Mesenchymal stem cell (in vitro differentiated cells and primary cell): ENCODE data around the gene FAM118A. TPM values are rescaled to one million over a fixed set of nuclear protein-coding genes. Genes with fewer than 3 reads are reported as not detected.
"Not testable (repeated sequence)": the region's sequence is repeated elsewhere in the genome, so short reads cannot be mapped to it uniquely, and the experiment has no call there.

Source experiments
- DNase-seq: peaks from one replicate; pipeline ENCODE4 v3.0.0-alpha.2; 2013
- H2AFZ ChIP-seq: one replicate; pipeline ENCODE4 v1.6.1; 2013; ENCODE audit warnings: low read depth, mild to moderate bottlenecking, control low read depth, inconsistent platforms, low read length, moderate library complexity
- H2AK5ac ChIP-seq: 2 replicates; pipeline ENCODE4 v1.6.1; 2013; ENCODE audit warnings: low read length, moderate library complexity, mild to moderate bottlenecking, inconsistent platforms; ENCODE audit not compliant: severe bottlenecking
- H2BK120ac ChIP-seq: one replicate; pipeline ENCODE4 v1.6.1; 2013; ENCODE audit warnings: low read depth, mild to moderate bottlenecking, inconsistent platforms, low read length, moderate library complexity
- H2BK12ac ChIP-seq, 2 experiments: one replicate each; pipeline ENCODE4 v1.6.1; 2013; ENCODE audit warnings: inconsistent platforms in 2 of 2, low read length in 2 of 2, mild to moderate bottlenecking in 2 of 2, moderate library complexity in 2 of 2, control low read depth in 1 of 2
- H2BK15ac ChIP-seq: one replicate; pipeline ENCODE4 v1.6.1; 2013; ENCODE audit warnings: mild to moderate bottlenecking, low read depth, inconsistent platforms; ENCODE audit not compliant: poor library complexity, severe bottlenecking
- H2BK5ac ChIP-seq: 2 replicates; pipeline ENCODE4 v1.6.1; 2013; ENCODE audit warnings: low read depth, mild to moderate bottlenecking, low read length, control low read depth, inconsistent platforms; ENCODE audit not compliant: poor library complexity, severe bottlenecking
- H3K14ac ChIP-seq, 2 experiments: one replicate each; pipeline ENCODE4 v1.6.1; 2013; ENCODE audit warnings: inconsistent platforms in 2 of 2, low read length in 2 of 2, control low read depth in 1 of 2, mild to moderate bottlenecking in 1 of 2, moderate library complexity in 1 of 2
- H3K18ac ChIP-seq, 2 experiments: one replicate each; pipeline ENCODE4 v1.6.1; 2013; ENCODE audit warnings: inconsistent platforms in 2 of 2, low read length in 2 of 2, control low read depth in 1 of 2, low read depth in 1 of 2, mild to moderate bottlenecking in 1 of 2
- H3K23ac ChIP-seq, 2 experiments: one replicate each; pipeline ENCODE4 v1.6.1; 2013; ENCODE audit warnings: inconsistent platforms in 2 of 2, low read length in 2 of 2, mild to moderate bottlenecking in 2 of 2, moderate library complexity in 2 of 2, control low read depth in 1 of 2
- H3K27ac ChIP-seq: 2 replicates; pipeline ENCODE4 v1.5.1; 2013; ENCODE audit warnings: mild to moderate bottlenecking, moderate library complexity, low read length, control low read depth, inconsistent platforms; ENCODE audit not compliant: poor library complexity, severe bottlenecking
- H3K27me3 ChIP-seq, 2 experiments: 2 replicates each; pipeline versions ENCODE4 v1.6.1 to v1.7.0; 2013; ENCODE audit warnings: low read length in 2 of 2, mild to moderate bottlenecking in 2 of 2, moderate library complexity in 2 of 2, control low read depth in 1 of 2, inconsistent platforms in 1 of 2; ENCODE audit not compliant: control insufficient read depth in 1 of 2, insufficient read depth in 1 of 2
- H3K36me3 ChIP-seq, 2 experiments: 2 replicates each; pipeline versions ENCODE4 v1.6.1 to v1.7.0; 2013; ENCODE audit warnings: low read length in 2 of 2, control low read depth in 1 of 2, inconsistent platforms in 1 of 2, low read depth in 1 of 2, mild to moderate bottlenecking in 1 of 2; ENCODE audit not compliant: insufficient read depth in 2 of 2, control insufficient read depth in 1 of 2
- H3K4ac ChIP-seq, 2 experiments: one replicate each; pipeline ENCODE4 v1.6.1; 2013; ENCODE audit warnings: inconsistent platforms in 2 of 2, low read length in 2 of 2, mild to moderate bottlenecking in 2 of 2, moderate library complexity in 2 of 2, control low read depth in 1 of 2, low read depth in 1 of 2
- H3K4me1 ChIP-seq: 2 replicates; pipeline ENCODE4 v1.6.1; 2013; ENCODE audit warnings: low read depth, low read length, control low read depth; ENCODE audit not compliant: control insufficient read depth, insufficient read depth
- H3K4me2 ChIP-seq: 2 replicates; pipeline ENCODE4 v1.6.1; 2013; ENCODE audit warnings: low read length, mild to moderate bottlenecking, inconsistent platforms; ENCODE audit not compliant: poor library complexity, severe bottlenecking
- H3K4me3 ChIP-seq, 2 experiments: 2 replicates each; pipeline versions ENCODE4 v1.5.1 to v1.7.0; 2013; ENCODE audit warnings: low read length in 2 of 2, mild to moderate bottlenecking in 2 of 2, control low read depth in 1 of 2, low read depth in 1 of 2; ENCODE audit not compliant: insufficient read depth in 1 of 2
- H3K79me1 ChIP-seq: replicated peaks from 2 replicates; pipeline ENCODE4 v1.6.1; 2013; ENCODE audit warnings: mild to moderate bottlenecking, control low read depth, low read length, inconsistent platforms; ENCODE audit not compliant: poor library complexity, severe bottlenecking
- H3K9ac ChIP-seq: 2 replicates; pipeline ENCODE4 v1.7.0; 2013; ENCODE audit warnings: mild to moderate bottlenecking, low read length, moderate library complexity
- H3K9me3 ChIP-seq: 2 replicates; pipeline ENCODE4 v1.7.0; 2013; ENCODE audit warnings: mild to moderate bottlenecking, low read length; ENCODE audit not compliant: control insufficient read depth
- H4K8ac ChIP-seq: one replicate; pipeline ENCODE4 v1.6.1; 2013; ENCODE audit warnings: inconsistent platforms, mild to moderate bottlenecking, low read length, moderate library complexity
- H4K91ac ChIP-seq: one replicate; pipeline ENCODE4 v1.6.1; 2013; ENCODE audit warnings: mild to moderate bottlenecking, low read length, inconsistent platforms
- WGBS: methylation state at CpG from one replicate; pipeline ENCODE4 v1.1.7; 2013; ENCODE audit warnings: mixed read lengths; 5-methylcytosine and 5-hydroxymethylcytosine counted together
- polyA plus RNA-seq, 2 experiments: library from polyadenylated mRNA; stranded (reverse); fragments of 200-250 nt; gene quantifications; one replicate each; pipeline ENCODE4 v1.2.3, GENCODE V29; 2013

The FAM118A gene
- polyA plus RNA-seq (2013, experiment 1 of 2), result 12.1 TPM
- 10.7 TPM for polyA plus RNA-seq (2013, experiment 2 of 2)

- peak within 1 kb of the TSS; percentile 99 for H4K8ac ChIP-seq
- peak within 1 kb of the TSS; percentile 93 for H3K18ac ChIP-seq
- peaks cover 15% of the 10 kb centered on the region for H3K4me1 ChIP-seq
- peak within 1 kb of the TSS; percentile 54 for H2BK15ac ChIP-seq
- WGBS, result 2% methylated on average over 47 of the region's 95 CpGs
- H3K27me3 ChIP-seq, result no peaks in the 10 kb centered on the region
- H2BK120ac ChIP-seq, result peak within 1 kb of the TSS; percentile 90
- peak within 1 kb of the TSS; percentile 93 for H3K4me2 ChIP-seq
- H3K36me3 ChIP-seq, result peaks cover 0 to 3% of the 10 kb centered on the region in 2 experiments
- H3K79me1 ChIP-seq, result peaks cover 28% of the 10 kb centered on the region
- peak within 1 kb of the TSS; percentile 73 to 88 for H3K4ac ChIP-seq
- H3K9me3 ChIP-seq, result no peaks in the 10 kb centered on the region
- H3K4me3 ChIP-seq, result peak within 1 kb of the TSS; percentile 82 to 90
- H2AFZ ChIP-seq, result peak within 1 kb of the TSS; percentile 75
- H3K23ac ChIP-seq, result peak within 1 kb of the TSS in 1 of 2 experiments; percentile 85
- H2BK5ac ChIP-seq, result no peak within 1 kb of the TSS
- H2AK5ac ChIP-seq, result peak within 1 kb of the TSS; percentile 67
- peak; percentile 87 for DNase-seq
- H2BK12ac ChIP-seq, result peak within 1 kb of the TSS; percentile 18 to 64
- H3K27ac ChIP-seq, result peak within 1 kb of the TSS; percentile 6
- peak within 1 kb of the TSS in 1 of 2 experiments; percentile 94 for H3K14ac ChIP-seq
- H3K9ac ChIP-seq, result peak within 1 kb of the TSS; percentile 91
- H4K91ac ChIP-seq, result peak within 1 kb of the TSS; percentile 87
Observed at GRCh38 chr22:45309422-45310227, at the start of gene FAM118A. TSS of gene FAM118A (plus strand) at chr22:45309934. CDS start at chr22:45322380, 12,446 bp downstream.

- not testable (repeated sequence) for DNase-seq, H3K4ac ChIP-seq, H2BK5ac ChIP-seq, H3K4me3 ChIP-seq, H3K4me2 ChIP-seq, H3K27me3 ChIP-seq, H3K27ac ChIP-seq, H2BK120ac ChIP-seq, H4K91ac ChIP-seq, H3K9ac ChIP-seq, H2AK5ac ChIP-seq, H2AFZ ChIP-seq, H3K79me1 ChIP-seq, H2BK15ac ChIP-seq, H3K18ac ChIP-seq, H3K14ac ChIP-seq, H3K9me3 ChIP-seq, H2BK12ac ChIP-seq, H3K23ac ChIP-seq, H4K8ac ChIP-seq, H3K36me3 ChIP-seq
- H3K4me1 ChIP-seq, result peaks cover 12% of the 10 kb centered on the region
- 91% methylated on average over 9 of the region's 9 CpGs for WGBS
Observed at GRCh38 chr22:45260395-45260759, 49.4 kb upstream of the FAM118A start.

- no peak overlapping the region for H2AFZ ChIP-seq
- H3K14ac ChIP-seq, result no peak overlapping the region
- WGBS, result 96% methylated on average over 19 of the region's 20 CpGs
- peaks cover 0 to 6% of the 10 kb centered on the region in 2 experiments for H3K36me3 ChIP-seq
- no peak overlapping the region for H3K27ac ChIP-seq
- H2BK15ac ChIP-seq, result no peak overlapping the region
- no peak overlapping the region for H3K23ac ChIP-seq
- H3K4me1 ChIP-seq, result peaks cover 12% of the 10 kb centered on the region
- H2AK5ac ChIP-seq, result no peak overlapping the region
- no peak for DNase-seq
- peak overlapping the region; percentile 72 for H4K91ac ChIP-seq
- no peak overlapping the region for H2BK120ac ChIP-seq
- no peak overlapping the region for H3K18ac ChIP-seq
- no peak overlapping the region for H3K4me2 ChIP-seq
- peaks cover 0 to 7% of the 10 kb centered on the region in 2 experiments for H3K27me3 ChIP-seq
- no peak overlapping the region for H3K4ac ChIP-seq
- H3K79me1 ChIP-seq, result no peaks in the 10 kb centered on the region
- H2BK5ac ChIP-seq, result no peak overlapping the region
- no peak overlapping the region for H2BK12ac ChIP-seq
- H4K8ac ChIP-seq, result peak overlapping the region; percentile 17
- no peak overlapping the region for H3K9ac ChIP-seq
- H3K4me3 ChIP-seq, result no peak overlapping the region
- no peaks in the 10 kb centered on the region for H3K9me3 ChIP-seq
Observed at GRCh38 chr22:45261407-45262088, 48.2 kb upstream of the FAM118A start.
